ENCODE data around the gene ALDH4A1.

DNA sequence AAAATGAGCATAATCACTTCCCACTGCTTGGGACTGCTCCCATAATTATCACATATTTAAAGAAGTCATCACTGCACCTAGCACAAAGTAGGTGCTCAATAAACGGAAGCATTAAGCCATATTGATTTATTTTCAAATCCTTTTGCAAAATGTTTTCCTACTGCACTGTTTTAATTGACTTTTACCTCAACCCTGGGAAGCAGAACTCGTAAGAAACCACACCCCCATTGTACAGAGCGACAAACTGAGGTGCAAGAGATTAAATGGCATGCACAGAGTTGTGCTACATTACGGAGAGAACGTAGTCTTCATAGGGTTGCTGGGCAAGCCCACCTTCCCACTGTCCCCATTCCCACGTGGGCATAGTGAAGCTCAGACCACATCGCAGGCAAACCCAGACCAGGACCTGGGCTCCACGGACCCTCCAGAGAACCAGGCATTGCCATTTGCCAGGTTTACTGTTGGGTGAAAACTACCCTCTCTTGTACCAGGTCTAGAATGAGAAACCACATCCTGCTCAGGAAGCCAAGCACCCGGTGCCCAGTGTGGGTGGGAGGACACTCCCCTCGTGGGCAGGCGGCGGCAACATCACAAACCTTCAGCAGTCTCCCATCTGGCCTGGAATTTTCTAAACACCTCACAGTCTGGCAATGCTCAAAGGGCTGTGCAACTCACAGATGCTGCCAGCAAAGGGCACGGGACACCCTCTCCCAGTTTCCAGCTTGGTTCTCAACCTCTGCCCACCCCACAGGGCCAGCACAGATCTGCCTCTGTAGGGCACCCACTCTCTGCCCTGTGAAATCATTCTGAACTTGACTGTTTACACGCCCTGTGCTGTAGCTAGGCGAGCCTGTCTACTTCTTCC is 45.9 kb upstream of the ALDH4A1 start:
- TF ChIP-seq TAF1 (IDR thresholded peaks at IDR 0.05; ENCODE audit: borderline replicate concordance, low read depth, low read length) (no peak), POLR2A (IDR thresholded peaks at IDR 0.05; ENCODE audit: low read depth, low read length) (no peak), POLR2AphosphoS5 (IDR thresholded peaks at IDR 0.05; ENCODE audit: low read depth, low read length) (no peak)
